ENCODE results near the gene LRRC7. TPM values are rescaled to one million over a fixed set of nuclear protein-coding genes. Genes with fewer than 3 reads are reported as not detected.
"Not testable (repeated sequence)": the region's sequence is repeated elsewhere in the genome, so short reads cannot be mapped to it uniquely, and the experiment has no call there.

LRRC7 gene
- total and polyA plus RNA-seq, 9 donors, result 9.0 to 28.6 (median 12.8) TPM

- no peaks in the 10 kb centered on the region for H3K36me3 ChIP-seq (ENCODE audit: control insufficient read depth, insufficient read depth, low read length)
- H3K27me3 ChIP-seq (ENCODE audit: control insufficient read depth, insufficient read depth, low read length), result no peaks in the 10 kb centered on the region
- H3K9me3 ChIP-seq (replicated peaks; ENCODE audit: control insufficient read depth, low read depth, low read length), result no peaks in the 10 kb centered on the region
- H3K4me3 ChIP-seq (ENCODE audit: low read length), result no peak overlapping the region
- 92% methylated on average over 5 of the region's 6 CpGs for WGBS (ENCODE audit: insufficient coverage)
- no peak for DNase-seq
- H3K27ac ChIP-seq (ENCODE audit: low read length), result no peak overlapping the region
- H3K4me1 ChIP-seq (ENCODE audit: control insufficient read depth, insufficient read depth, low read length), result no peaks in the 10 kb centered on the region
Observed at GRCh38 chr1:70039485-70039884, 471.8 kb downstream of the LRRC7 start.

GRCh38 chr1:70041317-70042045, 473.8 kb downstream of the LRRC7 start:
- Histone ChIP-seq H3K4me3 (ENCODE audit: low read length) (no peak overlapping the region), H3K36me3 (ENCODE audit: control insufficient read depth, insufficient read depth, low read length) (no peaks in the 10 kb centered on the region), H3K9me3 (replicated peaks; ENCODE audit: control insufficient read depth, low read depth, low read length) (no peaks in the 10 kb centered on the region), H3K4me1 (ENCODE audit: control insufficient read depth, insufficient read depth, low read length) (no peaks in the 10 kb centered on the region), H3K27ac (ENCODE audit: low read length) (no peak overlapping the region), H3K27me3 (ENCODE audit: control insufficient read depth, insufficient read depth, low read length) (no peaks in the 10 kb centered on the region)
- 93% methylated on average over 4 of the region's 7 CpGs for WGBS (ENCODE audit: insufficient coverage)
- no peak for DNase-seq

- Histone ChIP-seq H3K4me1 (ENCODE audit: control insufficient read depth, insufficient read depth, low read length) (no peaks in the 10 kb centered on the region), H3K27me3 (ENCODE audit: control insufficient read depth, insufficient read depth, low read length) (no peaks in the 10 kb centered on the region), H3K4me3 (ENCODE audit: low read length) (no peak overlapping the region), H3K27ac (ENCODE audit: low read length) (no peak overlapping the region), H3K9me3 (replicated peaks; ENCODE audit: control insufficient read depth, low read depth, low read length) (no peaks in the 10 kb centered on the region), H3K36me3 (ENCODE audit: control insufficient read depth, insufficient read depth, low read length) (no peaks in the 10 kb centered on the region)
- DNase-seq, result no peak
- WGBS (ENCODE audit: insufficient coverage), result 88% methylated on average over 1 of the region's 3 CpGs
Observed at GRCh38 chr1:70042090-70042731, 474.5 kb downstream of the LRRC7 start.

- no peaks in the 10 kb centered on the region for H3K36me3 ChIP-seq (ENCODE audit: control insufficient read depth, insufficient read depth, low read length)
- H3K27ac ChIP-seq (ENCODE audit: low read length), result no peak overlapping the region
- no peaks in the 10 kb centered on the region for H3K4me1 ChIP-seq (ENCODE audit: control insufficient read depth, insufficient read depth, low read length)
- DNase-seq, result peak; percentile 37
- H3K27me3 ChIP-seq (ENCODE audit: control insufficient read depth, insufficient read depth, low read length), result no peaks in the 10 kb centered on the region
- no peaks in the 10 kb centered on the region for H3K9me3 ChIP-seq (replicated peaks; ENCODE audit: control insufficient read depth, low read depth, low read length)
- H3K4me3 ChIP-seq (ENCODE audit: low read length), result no peak overlapping the region
Observed at GRCh38 chr1:70043804-70044203, 476.1 kb downstream of the LRRC7 start.

- DNase-seq, result no peak
- Histone ChIP-seq H3K4me1 (ENCODE audit: control insufficient read depth, insufficient read depth, low read length) (no peaks in the 10 kb centered on the region), H3K27ac (ENCODE audit: low read length) (no peak overlapping the region), H3K9me3 (replicated peaks; ENCODE audit: control insufficient read depth, low read depth, low read length) (no peaks in the 10 kb centered on the region), H3K27me3 (ENCODE audit: control insufficient read depth, insufficient read depth, low read length) (no peaks in the 10 kb centered on the region), H3K36me3 (ENCODE audit: control insufficient read depth, insufficient read depth, low read length) (no peaks in the 10 kb centered on the region), H3K4me3 (ENCODE audit: low read length) (no peak overlapping the region)
- no CpG with 5 or more reads among the region's 2 CpGs for whole genome bisulfite sequencing (ENCODE audit: insufficient coverage)
Observed at GRCh38 chr1:70044832-70045231, 477.1 kb downstream of the LRRC7 start.

GRCh38 chr1:70045581-70045980, 477.9 kb downstream of the LRRC7 start:
- not testable (repeated sequence) for H3K9me3 ChIP-seq (replicated peaks; ENCODE audit: control insufficient read depth, low read depth, low read length); H3K27ac ChIP-seq (ENCODE audit: low read length); H3K36me3 ChIP-seq (ENCODE audit: control insufficient read depth, insufficient read depth, low read length); H3K27me3 ChIP-seq (ENCODE audit: control insufficient read depth, insufficient read depth, low read length); DNase-seq; H3K4me1 ChIP-seq (ENCODE audit: control insufficient read depth, insufficient read depth, low read length); H3K4me3 ChIP-seq (ENCODE audit: low read length)
- WGBS (ENCODE audit: insufficient coverage), result no CpG with 5 or more reads among the region's 1 CpG

GRCh38 chr1:70048336-70049094, 480.8 kb downstream of the LRRC7 start:
- no CpG with 5 or more reads among the region's 1 CpG for WGBS (ENCODE audit: insufficient coverage)

GRCh38 chr1:70051926-70052325, 484.2 kb downstream of the LRRC7 start:
- no peak for DNase-seq
- no peaks in the 10 kb centered on the region for H3K4me1 ChIP-seq (ENCODE audit: control insufficient read depth, insufficient read depth, low read length)
- H3K4me3 ChIP-seq (ENCODE audit: low read length), result no peak overlapping the region
- no CpG with 5 or more reads among the region's 1 CpG for WGBS (ENCODE audit: insufficient coverage)
- H3K27me3 ChIP-seq (ENCODE audit: control insufficient read depth, insufficient read depth, low read length), result no peaks in the 10 kb centered on the region
- H3K36me3 ChIP-seq (ENCODE audit: control insufficient read depth, insufficient read depth, low read length), result no peaks in the 10 kb centered on the region
- H3K9me3 ChIP-seq (replicated peaks; ENCODE audit: control insufficient read depth, low read depth, low read length), result no peaks in the 10 kb centered on the region
- no peak overlapping the region for H3K27ac ChIP-seq (ENCODE audit: low read length)

More at GRCh38 chr1:70048336-70049094, 480.8 kb downstream of the LRRC7 start:
- no peak for DNase-seq
- no peaks in the 10 kb centered on the region for H3K4me1 ChIP-seq (ENCODE audit: control insufficient read depth, insufficient read depth, low read length)
- no peak overlapping the region for H3K4me3 ChIP-seq (ENCODE audit: low read length)
- no peaks in the 10 kb centered on the region for H3K27me3 ChIP-seq (ENCODE audit: control insufficient read depth, insufficient read depth, low read length)
- no peaks in the 10 kb centered on the region for H3K9me3 ChIP-seq (replicated peaks; ENCODE audit: control insufficient read depth, low read depth, low read length)
- no peak overlapping the region for H3K27ac ChIP-seq (ENCODE audit: low read length)
- H3K36me3 ChIP-seq (ENCODE audit: control insufficient read depth, insufficient read depth, low read length), result no peaks in the 10 kb centered on the region

- no peaks in the 10 kb centered on the region for H3K27me3 ChIP-seq (ENCODE audit: control insufficient read depth, insufficient read depth, low read length)
- no peak overlapping the region for H3K27ac ChIP-seq (ENCODE audit: low read length)
Observed at GRCh38 chr1:70057500-70057899, 489.8 kb downstream of the LRRC7 start.

GRCh38 chr1:70061231-70061630, 493.5 kb downstream of the LRRC7 start:
- no peak overlapping the region for H3K4me3 ChIP-seq (ENCODE audit: low read length)
- peak; percentile 80 for DNase-seq
- no peaks in the 10 kb centered on the region for H3K27me3 ChIP-seq (ENCODE audit: control insufficient read depth, insufficient read depth, low read length)
- H3K9me3 ChIP-seq (replicated peaks; ENCODE audit: control insufficient read depth, low read depth, low read length), result no peaks in the 10 kb centered on the region
- no peak overlapping the region for H3K27ac ChIP-seq (ENCODE audit: low read length)
- no peaks in the 10 kb centered on the region for H3K4me1 ChIP-seq (ENCODE audit: control insufficient read depth, insufficient read depth, low read length)
- H3K36me3 ChIP-seq (ENCODE audit: control insufficient read depth, insufficient read depth, low read length), result no peaks in the 10 kb centered on the region

More at GRCh38 chr1:70057500-70057899, 489.8 kb downstream of the LRRC7 start:
- no peak for DNase-seq
- Histone ChIP-seq H3K4me3 (ENCODE audit: low read length) (no peak overlapping the region), H3K36me3 (ENCODE audit: control insufficient read depth, insufficient read depth, low read length) (no peaks in the 10 kb centered on the region), H3K9me3 (replicated peaks; ENCODE audit: control insufficient read depth, low read depth, low read length) (no peaks in the 10 kb centered on the region), H3K4me1 (ENCODE audit: control insufficient read depth, insufficient read depth, low read length) (no peaks in the 10 kb centered on the region)

Data from muscle of leg (tissue), 11 donors.